Ishikawa (cell line): ENCODE data around the gene ATMIN.

ENCODE experiments used
- CEBPB ChIP-seq: IDR thresholded peaks from 2 replicates; pipeline ENCODE4 v1.6.1; 2012
- CREB1 ChIP-seq: IDR thresholded peaks from 2 replicates; pipeline ENCODE4 v1.6.1; 2012; ENCODE audit warnings: low read depth
- EP300 ChIP-seq: IDR thresholded peaks from 2 replicates; pipeline ENCODE4 v1.6.1; 2012; ENCODE audit warnings: borderline replicate concordance
- FOXM1 ChIP-seq: IDR thresholded peaks from 2 replicates; pipeline ENCODE4 v1.6.1; 2012; ENCODE audit warnings: low read depth, borderline replicate concordance
- MAX ChIP-seq: IDR thresholded peaks from 2 replicates; pipeline ENCODE4 v1.6.1; 2012
- NFIC ChIP-seq: IDR thresholded peaks from 2 replicates; pipeline ENCODE4 v1.6.1; 2012
- REST ChIP-seq: IDR thresholded peaks from 2 replicates; pipeline ENCODE4 v1.6.1; 2012; ENCODE audit warnings: low read depth, mild to moderate bottlenecking
- TAF1 ChIP-seq: IDR thresholded peaks from 2 replicates; pipeline ENCODE4 v1.6.1; 2012; ENCODE audit warnings: low read depth, mild to moderate bottlenecking
- TCF12 ChIP-seq: IDR thresholded peaks from 2 replicates; pipeline ENCODE4 v1.6.1; 2012; ENCODE audit warnings: low read depth
- USF1 ChIP-seq: IDR thresholded peaks from 2 replicates; pipeline ENCODE4 v1.6.1; 2012
- YY1 ChIP-seq: IDR thresholded peaks from 2 replicates; pipeline ENCODE4 v1.6.1; 2012; ENCODE audit warnings: low read depth

- no peak for TF ChIP-seq CREB1
- no peak for TF ChIP-seq TCF12
- no peak for TF ChIP-seq MAX
- no peak for TF ChIP-seq REST
- no peak for TF ChIP-seq FOXM1
- no peak for TF ChIP-seq NFIC
- TF ChIP-seq USF1, result no peak
- TF ChIP-seq TAF1, result no peak
- TF ChIP-seq YY1, result no peak
- no peak for TF ChIP-seq CEBPB
- no peak for TF ChIP-seq EP300
Measured at GRCh38 chr16:81000873-81001272, 34.8 kb upstream of the ATMIN start.
